GM21423 (cell line): ENCODE results near the gene PPP6R1.
A peak's percentile ranks its signal among the peaks of the same experiment; 100 is the strongest.

ENCODE experiments used
- ATAC-seq: cut with Tn5 transposase; IDR thresholded peaks from one replicate; pipeline ENCODE4 v1.9.1; 2021; ENCODE audit warnings: mild to moderate bottlenecking, moderate library complexity; ENCODE audit not compliant: unreplicated experiment

PPP6R1 gene

GRCh38 chr19:55283548-55284377 lies 24.9 kb upstream of the PPP6R1 start, which contains the start of gene BRSK1:
TSS of gene BRSK1 (plus strand) at chr19:55283997. CDS start at chr19:55284443, 446 bp downstream.
- ATAC-seq, result no peak

GRCh38 chr19:55279770-55280643 lies 21.2 kb upstream of the PPP6R1 start, which contains the start of gene HSPBP1:
TSS of gene HSPBP1 (minus strand) at chr19:55280110. CDS start at chr19:55279608, 502 bp downstream.
- ATAC-seq, result peak; percentile 60

GRCh38 chr19:55279340-55279739 lies 20.5 kb upstream of the PPP6R1 start:
- no peak for ATAC-seq

GRCh38 chr19:55278391-55279135 lies 19.7 kb upstream of the PPP6R1 start:
- ATAC-seq, result no peak

GRCh38 chr19:55277494-55277893 lies 18.7 kb upstream of the PPP6R1 start:
- ATAC-seq, result no peak

- ATAC-seq, result no peak
Measured at GRCh38 chr19:55276720-55277430, 18.1 kb upstream of the PPP6R1 start.

GRCh38 chr19:55275851-55276719 lies 17.3 kb upstream of the PPP6R1 start:
- peak; percentile 37 for ATAC-seq

- no peak for ATAC-seq
Measured at GRCh38 chr19:55273978-55274707, 15.3 kb upstream of the PPP6R1 start.

GRCh38 chr19:55272142-55272541 lies 13.3 kb upstream of the PPP6R1 start:
- ATAC-seq, result no peak

- ATAC-seq, result no peak
Measured at GRCh38 chr19:55270172-55270942, 11.5 kb upstream of the PPP6R1 start.

GRCh38 chr19:55269299-55269698 lies 10.5 kb upstream of the PPP6R1 start:
- no peak for ATAC-seq

- no peak for ATAC-seq
Measured at GRCh38 chr19:55266840-55267239, 8.0 kb upstream of the PPP6R1 start.

- no peak for ATAC-seq
Measured at GRCh38 chr19:55266404-55266803, 7.6 kb upstream of the PPP6R1 start.

GRCh38 chr19:55265723-55266386 lies 7.0 kb upstream of the PPP6R1 start:
- no peak for ATAC-seq

GRCh38 chr19:55265173-55265572 lies 6.4 kb upstream of the PPP6R1 start:
- ATAC-seq, result no peak

GRCh38 chr19:55264531-55264930 lies 5.7 kb upstream of the PPP6R1 start:
- ATAC-seq, result no peak

- ATAC-seq, result no peak
Measured at GRCh38 chr19:55262359-55262758, 3.5 kb upstream of the PPP6R1 start.
